GM19025 (cell line): ENCODE data around the gene AMPD3.
A peak's percentile ranks its signal among the peaks of the same experiment; 100 is the strongest.

Experiments used
- ATAC-seq: cut with Tn5 transposase; IDR thresholded peaks from one replicate; pipeline ENCODE4 v1.9.1; 2021; ENCODE audit warnings: mild to moderate bottlenecking, low read depth, moderate library complexity; ENCODE audit not compliant: unreplicated experiment

AMPD3 gene

DNA sequence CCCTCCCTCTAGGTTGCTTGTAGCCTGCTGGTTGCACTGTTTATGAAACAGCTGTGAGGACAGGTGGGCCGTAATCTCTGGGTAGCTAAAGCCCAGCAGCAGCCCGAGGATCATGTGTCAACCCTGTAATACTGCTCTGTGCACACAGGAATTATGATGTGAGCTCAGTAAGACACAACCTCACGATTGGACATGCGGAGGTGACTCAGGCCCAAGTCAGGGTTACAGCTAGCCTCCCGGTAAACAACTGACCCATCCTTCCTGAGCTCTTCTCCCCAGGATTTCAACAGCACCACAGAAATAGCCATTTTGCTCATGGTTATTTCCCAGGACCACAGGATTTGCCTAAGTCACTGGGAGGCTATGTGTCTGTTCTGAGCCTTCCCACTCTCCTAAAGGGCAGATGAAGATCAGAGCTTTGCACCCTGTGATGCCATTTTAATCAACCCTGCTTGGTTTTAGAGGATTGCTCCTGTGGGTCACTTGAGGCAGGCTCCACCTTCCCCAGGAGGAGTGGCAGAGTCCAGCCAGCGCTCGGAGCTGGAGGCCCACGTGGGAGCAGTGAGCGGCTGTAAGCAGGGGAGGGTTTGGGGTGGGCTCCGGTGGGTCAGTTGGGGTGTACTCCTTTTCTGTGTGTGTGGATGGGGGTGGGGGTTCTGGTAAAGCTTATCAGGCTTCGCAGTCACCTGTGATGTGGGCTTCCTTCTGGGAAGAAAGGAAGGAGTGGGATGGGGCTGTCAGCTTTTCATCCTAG is at the start of gene AMPD3:
Gene AMPD3, plus strand, starts transcription at position 387 of the 754 bp plus-strand sequence. CDS start 6,256 bp downstream, outside the sequence.
- ATAC-seq = peak; percentile 16

GRCh38 chr11:10405865-10406592 is 49.0 kb upstream of the AMPD3 start:
- ATAC-seq = no peak

DNA sequence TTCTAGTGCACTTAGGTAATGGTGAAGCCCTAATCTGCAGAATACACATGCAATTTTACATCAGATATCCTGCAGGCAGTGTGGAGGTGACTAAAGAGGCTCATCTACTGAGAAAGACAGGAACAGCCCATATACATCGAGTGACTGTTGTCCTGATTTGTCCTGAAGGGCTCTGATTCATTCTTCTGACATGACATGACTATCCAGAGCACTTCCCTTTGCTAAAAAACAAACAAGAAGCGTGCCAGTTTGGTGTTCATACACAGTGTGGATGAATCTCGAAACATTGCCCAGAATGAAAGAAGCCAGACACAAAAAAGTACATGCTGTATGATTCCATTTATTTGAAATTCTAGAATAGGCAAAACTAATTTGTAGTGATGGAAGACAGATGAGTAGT is 48.0 kb upstream of the AMPD3 start:
- no peak for ATAC-seq

DNA sequence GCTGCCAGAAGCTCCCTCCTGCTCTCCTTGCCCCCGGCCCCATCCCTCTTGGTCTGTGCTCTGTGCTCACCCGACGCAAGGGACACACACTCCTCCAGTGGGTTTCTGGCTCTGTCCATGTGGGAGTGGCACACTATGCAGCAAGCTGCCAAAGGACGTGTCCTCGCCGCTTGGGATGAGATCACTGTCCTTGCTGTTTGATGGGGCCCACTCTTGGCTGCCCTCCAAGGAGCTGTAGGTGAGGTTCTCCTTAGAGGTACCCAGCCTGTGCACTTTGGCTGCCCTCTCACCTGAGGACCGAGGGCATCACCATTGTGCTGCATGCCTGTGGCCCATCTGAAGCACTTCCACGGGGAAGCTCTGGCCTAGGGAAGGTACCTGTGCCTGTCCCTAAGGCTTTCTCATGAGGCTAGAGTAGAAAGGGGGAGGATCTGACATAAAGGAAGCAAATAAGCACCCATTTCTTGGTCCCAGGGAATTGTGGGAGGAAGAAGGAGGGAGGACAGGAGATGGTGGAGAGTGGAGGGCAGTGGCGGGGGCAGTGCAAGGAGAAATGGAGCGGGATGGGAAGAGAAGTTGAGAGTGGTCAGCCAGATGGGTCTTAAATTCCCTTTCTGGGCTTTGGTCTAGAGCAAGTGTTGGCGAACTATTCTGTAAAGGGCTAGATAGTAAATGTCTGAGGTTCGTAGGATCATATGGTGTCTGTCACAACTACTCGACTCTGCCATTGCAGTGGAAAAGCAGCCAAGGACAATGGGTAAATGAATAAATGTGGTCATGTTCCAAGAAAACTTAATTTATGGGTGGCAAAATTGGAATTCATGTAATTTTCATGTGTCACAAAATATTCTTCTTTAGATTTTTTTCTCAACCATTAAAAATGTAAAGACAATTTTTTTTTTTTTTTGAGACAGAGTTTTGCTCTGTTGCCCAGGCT is 47.0 kb upstream of the AMPD3 start:
- ATAC-seq = no peak

DNA sequence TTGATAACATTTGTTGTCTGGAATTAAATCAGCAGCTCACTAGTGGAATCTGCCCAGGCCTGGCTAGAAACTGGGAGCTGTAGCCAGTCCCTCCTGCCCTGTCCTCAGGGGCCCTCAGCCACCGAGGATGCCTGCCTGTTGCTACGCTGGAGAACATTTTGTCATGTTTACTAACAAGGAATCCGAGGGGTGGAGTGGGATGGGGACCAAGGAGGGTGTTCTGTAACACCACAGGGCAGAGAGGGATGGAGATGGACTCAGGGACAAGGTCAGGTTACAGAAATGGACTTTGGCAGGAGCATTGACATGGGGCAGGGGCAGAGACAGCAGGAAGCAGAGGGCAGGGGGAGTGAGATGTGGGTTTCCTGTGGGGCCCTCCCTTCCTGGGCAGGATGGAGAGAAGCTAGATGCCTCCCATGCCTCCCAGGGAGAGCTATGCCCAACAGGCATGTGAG is 45.8 kb upstream of the AMPD3 start:
- ATAC-seq = no peak

GRCh38 chr11:10410106-10410843 is 44.8 kb upstream of the AMPD3 start:
- no peak for ATAC-seq

- no peak for ATAC-seq
Measured at GRCh38 chr11:10410844-10411200, 44.2 kb upstream of the AMPD3 start.

DNA sequence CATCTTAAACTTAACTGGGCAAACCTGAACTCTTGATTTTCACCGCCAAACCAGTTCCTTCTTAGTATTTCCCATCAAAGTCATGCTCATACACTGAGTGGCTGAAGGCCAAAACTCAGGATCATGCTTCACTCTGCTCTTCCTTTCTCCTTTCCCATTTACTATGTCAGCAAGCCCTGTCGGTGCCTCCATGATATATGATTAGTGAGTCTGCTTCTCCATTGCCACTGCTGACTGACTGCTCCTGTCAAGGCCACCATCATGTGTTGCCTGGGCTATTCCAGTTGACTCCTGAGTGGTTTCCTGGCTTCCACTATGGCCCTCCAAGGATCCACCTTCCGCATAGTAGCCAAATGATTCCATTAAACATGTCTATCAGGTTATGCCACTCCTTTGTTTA is 42.8 kb upstream of the AMPD3 start:
- ATAC-seq = no peak

DNA sequence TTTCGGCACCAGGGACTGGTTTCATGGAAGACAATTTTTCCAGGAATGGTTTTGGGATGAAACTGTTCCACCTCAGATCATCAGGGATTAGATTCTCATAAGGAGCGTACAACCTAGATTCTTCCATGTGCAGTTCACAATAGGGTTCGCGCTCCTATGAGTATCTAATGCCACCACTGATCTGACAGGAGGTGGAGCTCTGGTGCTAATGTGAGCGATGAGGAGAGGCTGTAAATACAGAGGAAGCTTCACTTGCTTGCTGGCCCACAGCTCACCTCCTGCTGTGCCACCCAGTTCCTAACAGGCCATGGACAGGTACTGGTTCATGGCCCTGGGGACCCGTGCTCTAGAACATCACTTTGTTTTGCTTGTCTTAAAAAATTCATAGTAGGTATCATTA is 41.8 kb upstream of the AMPD3 start:
- ATAC-seq = no peak

GRCh38 chr11:10414181-10414580 is 40.9 kb upstream of the AMPD3 start:
- ATAC-seq = no peak

GRCh38 chr11:10414659-10415058 is 40.4 kb upstream of the AMPD3 start:
- ATAC-seq = no peak

GRCh38 chr11:10415817-10416392 is 39.2 kb upstream of the AMPD3 start:
- ATAC-seq = no peak

GRCh38 chr11:10418259-10418949 is 36.7 kb upstream of the AMPD3 start:
- ATAC-seq = no peak

DNA sequence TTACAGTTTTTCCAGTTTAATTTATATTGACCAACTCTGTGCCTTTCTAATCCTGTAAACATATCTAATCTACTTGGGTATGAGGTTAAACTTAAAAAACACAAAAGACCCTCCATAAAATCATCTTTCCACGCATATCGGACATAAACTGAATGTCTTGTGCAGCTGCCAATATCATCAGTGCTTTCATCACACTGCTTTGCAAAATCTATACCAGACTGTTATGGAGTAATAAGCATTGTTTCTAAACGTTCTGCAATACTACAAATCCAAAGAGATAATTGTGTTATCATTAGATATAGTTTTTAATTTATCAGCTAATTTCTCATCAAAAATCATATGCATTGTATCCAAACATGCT is 36.1 kb upstream of the AMPD3 start:
- ATAC-seq = no peak

DNA sequence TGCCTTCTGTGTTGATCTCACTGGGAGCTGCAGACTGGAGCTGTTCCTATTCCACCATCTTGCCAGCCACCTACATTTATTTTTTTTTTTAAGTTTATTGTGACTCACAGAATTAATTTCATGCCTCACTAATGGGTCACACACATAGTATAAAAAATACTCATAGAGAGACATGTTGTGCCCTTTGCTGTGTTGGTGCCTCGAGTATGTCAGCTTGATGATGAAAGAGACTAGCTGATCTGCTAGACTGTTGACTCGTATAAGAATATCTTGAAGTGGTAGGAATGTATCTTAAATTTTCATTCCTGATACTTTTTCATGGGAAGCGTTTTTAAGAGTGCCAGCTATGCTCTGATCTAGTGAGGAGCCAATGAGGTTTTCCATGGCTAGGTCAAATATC is 28.6 kb upstream of the AMPD3 start:
- ATAC-seq = no peak

DNA sequence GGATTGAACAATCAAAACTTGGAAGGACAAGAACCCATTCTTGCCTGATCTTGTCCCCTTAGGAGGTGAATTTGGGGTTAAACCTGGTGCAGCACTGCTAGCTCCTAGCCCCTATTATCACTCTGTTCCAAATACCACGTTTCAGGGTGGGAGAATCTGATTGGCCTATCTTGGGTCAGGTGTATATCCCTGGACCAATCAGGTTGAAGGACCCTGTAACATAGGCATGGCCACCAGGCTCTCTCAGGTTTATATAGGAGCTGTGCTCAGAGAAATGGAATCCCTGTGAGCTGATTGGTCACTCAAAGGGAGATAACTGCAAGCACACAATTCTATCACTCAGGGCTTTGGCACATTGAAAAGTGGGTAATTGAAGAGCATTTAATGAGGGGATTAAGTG is 26.6 kb upstream of the AMPD3 start:
- no peak for ATAC-seq

GRCh38 chr11:10429526-10429925 is 25.5 kb upstream of the AMPD3 start:
- ATAC-seq = no peak

DNA sequence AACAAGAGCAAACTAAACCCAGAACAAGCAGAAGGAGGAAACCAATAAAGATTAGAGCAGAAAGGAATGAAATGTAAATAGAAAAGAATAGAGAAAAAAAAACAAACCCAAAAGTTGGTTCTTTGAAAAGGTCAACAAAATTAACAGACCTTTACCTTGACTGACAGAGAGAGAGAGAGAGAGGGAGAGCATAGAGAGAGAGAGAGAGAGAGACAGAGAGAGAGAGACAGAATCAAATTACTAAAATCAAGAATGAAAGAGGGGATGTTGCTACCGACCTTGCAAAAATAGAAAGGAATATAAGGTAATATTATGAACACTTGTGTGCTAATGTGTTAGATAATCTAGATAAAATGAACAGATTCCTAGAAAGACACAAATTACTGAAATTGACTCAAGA is 22.6 kb upstream of the AMPD3 start:
- ATAC-seq = no peak

DNA sequence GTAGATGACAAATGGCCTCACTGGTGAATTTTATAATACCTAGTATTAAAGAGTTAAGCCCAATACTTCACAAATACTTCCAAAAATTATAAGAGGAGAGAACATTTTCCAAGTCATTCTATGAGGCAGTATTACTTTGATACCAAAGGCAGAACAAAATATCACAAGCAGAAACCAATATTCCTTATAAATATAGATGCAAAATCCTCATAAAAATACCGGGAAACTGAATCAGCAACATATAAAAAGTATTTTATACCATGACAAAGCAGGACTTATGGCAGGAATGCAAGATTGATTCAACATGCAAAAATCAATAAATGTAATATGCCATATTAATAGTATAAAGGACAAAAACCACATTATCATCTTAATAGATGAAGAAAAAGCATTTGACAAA is 22.1 kb upstream of the AMPD3 start:
- no peak for ATAC-seq
